Keratinocyte (primary cell): ENCODE results near the gene BCL2L12. TPM values are rescaled to one million over a fixed set of nuclear protein-coding genes. Genes with fewer than 3 reads are reported as not detected.

ENCODE experiments used
- DNase-seq: peaks from one replicate; pipeline ENCODE4 v3.0.0-alpha.2; 2011; ENCODE audit warnings: low read depth, missing footprints, low spot score
- FAIRE-seq: peaks from 2 replicates; lab custom pipeline; 2011; peaks lifted over from hg19 to GRCh38; lab: Jason Lieb, UNC
- H2AFZ ChIP-seq: 2 replicates; pipeline ENCODE4 v1.6.0; 2012; ENCODE audit warnings: low read length, control low read depth, inconsistent platforms; ENCODE audit not compliant: control insufficient read depth
- H3K27ac ChIP-seq: 2 replicates; pipeline ENCODE4 v1.5.1; 2011; ENCODE audit warnings: low read length; ENCODE audit not compliant: control insufficient read depth, insufficient read depth
- H3K27me3 ChIP-seq: 3 replicates; pipeline ENCODE4 v1.6.0; 2011; ENCODE audit warnings: low read length; ENCODE audit not compliant: control insufficient read depth, insufficient read depth; ENCODE audit errors: extremely low read depth
- H3K36me3 ChIP-seq, 2 experiments: 2 replicates in 1 of 2; 3 replicates in 1 of 2; pipeline ENCODE4 v1.5.1; 2011; ENCODE audit warnings: low read length in 2 of 2, mild to moderate bottlenecking in 1 of 2; ENCODE audit not compliant: control insufficient read depth in 2 of 2, insufficient read depth in 2 of 2; ENCODE audit errors: extremely low read depth in 1 of 2
- H3K4me1 ChIP-seq: 3 replicates; pipeline ENCODE4 v1.5.1; 2011; ENCODE audit warnings: low read length; ENCODE audit not compliant: control insufficient read depth, insufficient read depth; ENCODE audit errors: extremely low read depth
- H3K4me2 ChIP-seq: 3 replicates; pipeline ENCODE4 v1.6.0; 2011; ENCODE audit warnings: low read depth, low read length; ENCODE audit not compliant: control insufficient read depth, insufficient read depth; ENCODE audit errors: extremely low read depth
- H3K4me3 ChIP-seq, 3 experiments: fragments of 200-600 bp in 1 of 3; sonication (generic) in 1 of 3; 2 replicates in 2 of 3; 3 replicates in 1 of 3; pipeline ENCODE4 v1.5.1; 2011 to 2016; ENCODE audit warnings: low read length in 3 of 3, mild to moderate bottlenecking in 3 of 3, control low read depth in 2 of 3, inconsistent platforms in 1 of 3, low read depth in 1 of 3, mixed read lengths in 1 of 3, mixed run types in 1 of 3, moderate library complexity in 1 of 3; ENCODE audit not compliant: control insufficient read depth in 2 of 3, insufficient read depth in 2 of 3; ENCODE audit errors: extremely low read depth in 1 of 3
- H3K79me2 ChIP-seq: 2 replicates; pipeline ENCODE4 v1.6.0; 2012; ENCODE audit warnings: low read length; ENCODE audit not compliant: control insufficient read depth, insufficient read depth
- H3K9ac ChIP-seq: 3 replicates; pipeline ENCODE4 v1.6.0; 2011; ENCODE audit warnings: low read length; ENCODE audit not compliant: control insufficient read depth, insufficient read depth; ENCODE audit errors: extremely low read depth
- H3K9me1 ChIP-seq: 3 replicates; pipeline ENCODE4 v1.6.0; 2011; ENCODE audit warnings: low read length; ENCODE audit not compliant: control insufficient read depth, insufficient read depth; ENCODE audit errors: extremely low read depth
- H3K9me3 ChIP-seq: 2 replicates; pipeline ENCODE4 v1.5.1; 2012; ENCODE audit warnings: low read depth, low read length; ENCODE audit not compliant: control insufficient read depth
- H4K20me1 ChIP-seq: 3 replicates; pipeline ENCODE4 v1.6.0; 2011; ENCODE audit warnings: low read length; ENCODE audit not compliant: control insufficient read depth, insufficient read depth; ENCODE audit errors: extremely low read depth
- CTCF ChIP-seq, 3 experiments: IDR thresholded peaks in 1 of 3; conservative IDR thresholded peaks in 1 of 3; optimal IDR thresholded peaks in 1 of 3; 2 replicates in 2 of 3; 3 replicates in 1 of 3; pipeline versions ENCODE3 to v1.5.1; 2011; ENCODE audit warnings: low read length in 3 of 3, mild to moderate bottlenecking in 3 of 3, moderate library complexity in 2 of 3, control low read depth in 1 of 3, inconsistent platforms in 1 of 3; ENCODE audit not compliant: insufficient read depth in 2 of 3; ENCODE audit errors: extremely low read depth in 1 of 3
- EZH2 ChIP-seq: IDR thresholded peaks from one replicate; pipeline ENCODE4 v1.6.1; 2012; ENCODE audit warnings: inconsistent platforms, mild to moderate bottlenecking, low read length, moderate library complexity
- dilution Hi-C: fragments of 300-500 bp; cut with MboI; formaldehyde crosslinking; loops from one replicate; pipeline ENCODE4 v1.7.0; 2020; ENCODE audit warnings: low sequenced_read_pairs; ENCODE audit not compliant: extremely low pct_ligation_motif_present
- polyA minus RNA-seq, 3 experiments: library from RNA; depleted of rRNA, polyadenylated mRNA; stranded (reverse); fragments of >200 nt; gene quantifications; 1 replicate in 1 of 3; 2 replicates in 1 of 3; 3 replicates in 1 of 3; pipeline ENCODE4 v1.2.3, GENCODE V29; 2011
- polyA plus RNA-seq, 5 experiments: library from polyadenylated mRNA; depleted of rRNA in 3 of 5; stranded (reverse) in 3 of 5; stranded (forward) in 1 of 5; unstranded in 1 of 5; fragments of >200 nt; gene quantifications; 1 replicate in 1 of 5; 2 replicates in 3 of 5; 3 replicates in 1 of 5; pipeline versions ENCODE4 v1.2.1 to v1.2.3, GENCODE V29; 2011 to 2012; ENCODE audit warnings: missing spikeins in 2 of 5, low read depth in 1 of 5, low replicate concordance in 1 of 5

Gene BCL2L12, protein sequence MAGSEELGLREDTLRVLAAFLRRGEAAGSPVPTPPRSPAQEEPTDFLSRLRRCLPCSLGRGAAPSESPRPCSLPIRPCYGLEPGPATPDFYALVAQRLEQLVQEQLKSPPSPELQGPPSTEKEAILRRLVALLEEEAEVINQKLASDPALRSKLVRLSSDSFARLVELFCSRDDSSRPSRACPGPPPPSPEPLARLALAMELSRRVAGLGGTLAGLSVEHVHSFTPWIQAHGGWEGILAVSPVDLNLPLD
- polyA plus RNA-seq (11.8 to 14.8 TPM (median 14.0 TPM) in 3 replicates), polyA minus RNA-seq (4.2 to 19.2 TPM (median 6.9 TPM) in 3 replicates)
- polyA plus RNA-seq (2011; ENCODE audit: low read depth) = 5.7 TPM
- polyA plus RNA-seq (2011; cell fraction: cytosol; rRNA removed) = 8.3 and 18.8 TPM in 2 replicates
- polyA plus RNA-seq (2011; cell fraction: nucleus; rRNA removed) = 7.1 and 10.2 TPM in 2 replicates
- 13.1 and 32.0 TPM in 2 replicates for polyA plus RNA-seq (2012; ENCODE audit: low replicate concordance)
- polyA minus RNA-seq (2011; cell fraction: cytosol; rRNA and poly(A)+ RNA removed) = 13.2 TPM
- polyA minus RNA-seq (2011; cell fraction: nucleus; rRNA and poly(A)+ RNA removed) = 3.3 and 6.4 TPM in 2 replicates

GRCh38 chr19:49665351-49666119, at the start of gene BCL2L12, which contains the start of gene IRF3:
TSS of gene BCL2L12 (plus strand) at chr19:49665933. CDS start at chr19:49666693, 760 bp downstream.
TSS of gene IRF3 (minus strand) at chr19:49665857. CDS start at chr19:49664838, 1,019 bp downstream.
- Histone ChIP-seq H3K9ac (peak within 1 kb of the TSS; percentile 93), H2AFZ (peak within 1 kb of the TSS; percentile 82), H4K20me1 (peaks cover 11% of the 10 kb centered on the region), H3K27ac (peak within 1 kb of the TSS; percentile 90), H3K9me3 (no peaks in the 10 kb centered on the region), H3K36me3 (peaks cover 8 to 23% of the 10 kb centered on the region in 2 experiments), H3K4me3 (peak within 1 kb of the TSS; percentile 61 to 93 (median 85)), H3K27me3 (no peaks in the 10 kb centered on the region), H3K4me2 (peak within 1 kb of the TSS; percentile 96), H3K4me1 (peaks cover 12% of the 10 kb centered on the region), H3K9me1 (no peaks in the 10 kb centered on the region), H3K79me2 (peaks cover 32% of the 10 kb centered on the region)
- dilution Hi-C loops = no loop called here
- FAIRE-seq (peak; percentile 73), DNase-seq (peak; percentile 80)
- TF ChIP-seq CTCF (optimal IDR thresholded peaks at IDR 0.05 in 1 of 3, IDR thresholded peaks at IDR 0.05 in 1 of 3, conservative IDR thresholded peaks at IDR 0.05 in 1 of 3; ENCODE audit: extremely low read depth in 1 of 3, insufficient read depth in 2 of 3, low read length in 3 of 3) = peak in 1 of 3 experiments; percentile 17
- TF ChIP-seq EZH2 = no peak

DNA sequence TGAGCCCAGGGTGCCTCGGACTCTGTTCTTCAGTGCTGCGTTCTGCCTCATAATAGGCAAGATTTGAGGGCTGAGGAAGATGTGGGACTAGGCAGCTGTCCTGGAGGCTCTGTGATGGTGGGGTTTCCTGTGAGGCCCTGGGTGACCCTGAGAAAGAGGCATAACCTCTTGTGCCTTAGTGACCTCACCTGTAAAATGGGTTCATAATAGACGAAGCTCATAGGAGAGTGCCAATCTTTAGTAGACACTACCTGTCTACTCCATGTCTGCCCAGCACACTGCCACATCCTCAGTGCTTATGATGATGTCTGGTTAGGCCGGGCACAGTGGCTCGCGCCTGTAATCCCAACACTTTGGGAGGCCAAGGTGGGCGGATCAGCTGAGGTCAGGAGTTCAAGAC, 49.2 kb upstream of the BCL2L12 start:
- Histone ChIP-seq H2AFZ (no peak overlapping the region), H3K4me2 (no peak overlapping the region), H3K9me1 (peaks cover 2% of the 10 kb centered on the region), H3K9ac (no peak overlapping the region), H3K36me3 (peaks cover 15 to 26% of the 10 kb centered on the region in 2 experiments), H3K9me3 (no peaks in the 10 kb centered on the region), H4K20me1 (peaks cover 3% of the 10 kb centered on the region), H3K27me3 (no peaks in the 10 kb centered on the region), H3K4me1 (peaks cover 8% of the 10 kb centered on the region), H3K4me3 (no peak overlapping the region), H3K27ac (no peak overlapping the region), H3K79me2 (peaks cover 19% of the 10 kb centered on the region)
- TF ChIP-seq EZH2 = no peak
- no peak for TF ChIP-seq CTCF (optimal IDR thresholded peaks at IDR 0.05 in 1 of 3, IDR thresholded peaks at IDR 0.05 in 1 of 3, conservative IDR thresholded peaks at IDR 0.05 in 1 of 3; ENCODE audit: extremely low read depth in 1 of 3, insufficient read depth in 2 of 3, low read length in 3 of 3)
- FAIRE-seq = no peak
- dilution Hi-C loops = no loop called here
- DNase-seq = no peak
